Keratinocyte (primary cell): ENCODE results near the gene ADAM29. TPM values are rescaled to one million over a fixed set of nuclear protein-coding genes. Genes with fewer than 3 reads are reported as not detected.

Source experiments
- DNase-seq: peaks from one replicate; pipeline ENCODE4 v3.0.0-alpha.2; 2011; ENCODE audit warnings: low read depth, missing footprints, low spot score
- FAIRE-seq: peaks from 2 replicates; lab custom pipeline; 2011; peaks lifted over from hg19 to GRCh38; lab: Jason Lieb, UNC
- H2AFZ ChIP-seq: 2 replicates; pipeline ENCODE4 v1.6.0; 2012; ENCODE audit warnings: low read length, control low read depth, inconsistent platforms; ENCODE audit not compliant: control insufficient read depth
- H3K27ac ChIP-seq: 2 replicates; pipeline ENCODE4 v1.5.1; 2011; ENCODE audit warnings: low read length; ENCODE audit not compliant: control insufficient read depth, insufficient read depth
- H3K27me3 ChIP-seq: 3 replicates; pipeline ENCODE4 v1.6.0; 2011; ENCODE audit warnings: low read length; ENCODE audit not compliant: control insufficient read depth, insufficient read depth; ENCODE audit errors: extremely low read depth
- H3K36me3 ChIP-seq, 2 experiments: 2 replicates in 1 of 2; 3 replicates in 1 of 2; pipeline ENCODE4 v1.5.1; 2011; ENCODE audit warnings: low read length in 2 of 2, mild to moderate bottlenecking in 1 of 2; ENCODE audit not compliant: control insufficient read depth in 2 of 2, insufficient read depth in 2 of 2; ENCODE audit errors: extremely low read depth in 1 of 2
- H3K4me1 ChIP-seq: 3 replicates; pipeline ENCODE4 v1.5.1; 2011; ENCODE audit warnings: low read length; ENCODE audit not compliant: control insufficient read depth, insufficient read depth; ENCODE audit errors: extremely low read depth
- H3K4me2 ChIP-seq: 3 replicates; pipeline ENCODE4 v1.6.0; 2011; ENCODE audit warnings: low read depth, low read length; ENCODE audit not compliant: control insufficient read depth, insufficient read depth; ENCODE audit errors: extremely low read depth
- H3K4me3 ChIP-seq, 3 experiments: fragments of 200-600 bp in 1 of 3; sonication (generic) in 1 of 3; 2 replicates in 2 of 3; 3 replicates in 1 of 3; pipeline ENCODE4 v1.5.1; 2011 to 2016; ENCODE audit warnings: low read length in 3 of 3, mild to moderate bottlenecking in 3 of 3, control low read depth in 2 of 3, inconsistent platforms in 1 of 3, low read depth in 1 of 3, mixed read lengths in 1 of 3, mixed run types in 1 of 3, moderate library complexity in 1 of 3; ENCODE audit not compliant: control insufficient read depth in 2 of 3, insufficient read depth in 2 of 3; ENCODE audit errors: extremely low read depth in 1 of 3
- H3K79me2 ChIP-seq: 2 replicates; pipeline ENCODE4 v1.6.0; 2012; ENCODE audit warnings: low read length; ENCODE audit not compliant: control insufficient read depth, insufficient read depth
- H3K9ac ChIP-seq: 3 replicates; pipeline ENCODE4 v1.6.0; 2011; ENCODE audit warnings: low read length; ENCODE audit not compliant: control insufficient read depth, insufficient read depth; ENCODE audit errors: extremely low read depth
- H3K9me1 ChIP-seq: 3 replicates; pipeline ENCODE4 v1.6.0; 2011; ENCODE audit warnings: low read length; ENCODE audit not compliant: control insufficient read depth, insufficient read depth; ENCODE audit errors: extremely low read depth
- H3K9me3 ChIP-seq: 2 replicates; pipeline ENCODE4 v1.5.1; 2012; ENCODE audit warnings: low read depth, low read length; ENCODE audit not compliant: control insufficient read depth
- H4K20me1 ChIP-seq: 3 replicates; pipeline ENCODE4 v1.6.0; 2011; ENCODE audit warnings: low read length; ENCODE audit not compliant: control insufficient read depth, insufficient read depth; ENCODE audit errors: extremely low read depth
- CTCF ChIP-seq, 3 experiments: IDR thresholded peaks in 1 of 3; conservative IDR thresholded peaks in 1 of 3; optimal IDR thresholded peaks in 1 of 3; 2 replicates in 2 of 3; 3 replicates in 1 of 3; pipeline versions ENCODE3 to v1.5.1; 2011; ENCODE audit warnings: low read length in 3 of 3, mild to moderate bottlenecking in 3 of 3, moderate library complexity in 2 of 3, control low read depth in 1 of 3, inconsistent platforms in 1 of 3; ENCODE audit not compliant: insufficient read depth in 2 of 3; ENCODE audit errors: extremely low read depth in 1 of 3
- EZH2 ChIP-seq: IDR thresholded peaks from one replicate; pipeline ENCODE4 v1.6.1; 2012; ENCODE audit warnings: inconsistent platforms, mild to moderate bottlenecking, low read length, moderate library complexity
- dilution Hi-C: fragments of 300-500 bp; cut with MboI; formaldehyde crosslinking; loops from one replicate; pipeline ENCODE4 v1.7.0; 2020; ENCODE audit warnings: low sequenced_read_pairs; ENCODE audit not compliant: extremely low pct_ligation_motif_present
- polyA plus RNA-seq, 5 experiments: library from polyadenylated mRNA; depleted of rRNA in 3 of 5; stranded (reverse) in 3 of 5; stranded (forward) in 1 of 5; unstranded in 1 of 5; fragments of >200 nt; gene quantifications; 1 replicate in 1 of 5; 2 replicates in 3 of 5; 3 replicates in 1 of 5; pipeline versions ENCODE4 v1.2.1 to v1.2.3, GENCODE V29; 2011 to 2012; ENCODE audit warnings: missing spikeins in 2 of 5, low read depth in 1 of 5, low replicate concordance in 1 of 5

ADAM29 gene
- polyA plus RNA-seq, 1 donor (not counting 4 experiments of a cell fraction or from before 2014, with no cell fraction given), result not detected

DNA sequence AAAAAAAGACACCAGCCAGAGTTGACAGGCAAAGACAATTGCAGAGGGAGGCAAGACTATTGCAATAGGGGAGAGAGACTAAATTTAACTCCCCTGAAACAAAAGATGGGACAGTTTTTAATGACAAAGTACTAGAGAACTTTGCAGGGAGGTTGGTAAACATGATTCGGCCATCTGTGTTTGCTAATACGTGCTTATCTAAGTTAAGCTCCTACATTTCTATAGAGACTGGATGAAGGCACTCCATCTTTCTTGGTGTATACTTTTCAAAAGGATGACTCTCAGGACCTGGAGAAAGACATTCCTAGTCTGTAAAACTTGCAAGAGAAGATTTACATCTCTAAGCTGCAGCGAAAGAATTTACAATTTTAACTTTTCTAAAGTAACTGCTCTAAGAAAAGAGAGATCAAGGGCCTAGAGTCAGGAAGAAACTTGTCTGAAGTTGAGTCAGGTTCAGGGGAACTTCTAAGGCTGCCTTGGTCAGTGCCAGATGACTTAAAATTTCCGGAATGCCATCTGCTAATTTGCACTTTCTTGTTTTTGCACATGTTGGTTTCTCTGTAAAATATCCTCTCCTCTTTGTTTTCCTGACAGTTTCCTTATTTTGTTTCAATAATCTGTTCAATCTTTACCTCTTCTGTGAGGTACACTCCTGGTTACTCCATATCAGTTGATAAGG lies 10.6 kb downstream of the ADAM29 start:
- Histone ChIP-seq H3K4me2 (no peak overlapping the region), H3K27me3 (no peaks in the 10 kb centered on the region), H3K27ac (no peak overlapping the region), H2AFZ (no peak overlapping the region), H4K20me1 (no peaks in the 10 kb centered on the region), H3K9ac (no peak overlapping the region), H3K36me3 (no peaks in the 10 kb centered on the region), H3K4me3 (no peak overlapping the region), H3K9me3 (no peaks in the 10 kb centered on the region), H3K4me1 (no peaks in the 10 kb centered on the region), H3K9me1 (no peaks in the 10 kb centered on the region), H3K79me2 (no peaks in the 10 kb centered on the region)
- dilution Hi-C loops, result no loop called here
- DNase-seq (no peak), FAIRE-seq (no peak)
- TF ChIP-seq CTCF (optimal IDR thresholded peaks at IDR 0.05 in 1 of 3, IDR thresholded peaks at IDR 0.05 in 1 of 3, conservative IDR thresholded peaks at IDR 0.05 in 1 of 3; ENCODE audit: extremely low read depth in 1 of 3, insufficient read depth in 2 of 3, low read length in 3 of 3) (no peak), EZH2 (no peak)

GRCh38 chr4:174929346-174929745 lies 11.2 kb downstream of the ADAM29 start:
- no peak overlapping the region for H2AFZ ChIP-seq
- H3K27ac ChIP-seq, result no peak overlapping the region
- no peaks in the 10 kb centered on the region for H3K36me3 ChIP-seq
- no peak overlapping the region for H3K4me3 ChIP-seq
- no peaks in the 10 kb centered on the region for H4K20me1 ChIP-seq
- H3K9me1 ChIP-seq, result no peaks in the 10 kb centered on the region
- no peak overlapping the region for H3K4me2 ChIP-seq
- no peak overlapping the region for H3K9ac ChIP-seq
- H3K79me2 ChIP-seq, result no peaks in the 10 kb centered on the region
- H3K27me3 ChIP-seq, result no peaks in the 10 kb centered on the region
- no peaks in the 10 kb centered on the region for H3K9me3 ChIP-seq
- H3K4me1 ChIP-seq, result no peaks in the 10 kb centered on the region
- no peak for DNase-seq
- FAIRE-seq, result no peak
- TF ChIP-seq EZH2 (no peak), CTCF (optimal IDR thresholded peaks at IDR 0.05 in 1 of 3, IDR thresholded peaks at IDR 0.05 in 1 of 3, conservative IDR thresholded peaks at IDR 0.05 in 1 of 3; ENCODE audit: extremely low read depth in 1 of 3, insufficient read depth in 2 of 3, low read length in 3 of 3) (no peak)
- dilution Hi-C loops, result no loop called here
